ENCODE data around the gene SDHD.

GRCh38 chr11:112103446-112103845 lies 16.8 kb downstream of the SDHD start:
- TF ChIP-seq CTCF (conservative IDR thresholded peaks at IDR 0.05): no peak
- TF ChIP-seq EZH2 (IDR thresholded peaks at IDR 0.05; ENCODE audit: low read depth): no peak

All from PC-9 (cell line).